ENCODE measurements around the gene SLC12A9.

SLC12A9 gene

DNA sequence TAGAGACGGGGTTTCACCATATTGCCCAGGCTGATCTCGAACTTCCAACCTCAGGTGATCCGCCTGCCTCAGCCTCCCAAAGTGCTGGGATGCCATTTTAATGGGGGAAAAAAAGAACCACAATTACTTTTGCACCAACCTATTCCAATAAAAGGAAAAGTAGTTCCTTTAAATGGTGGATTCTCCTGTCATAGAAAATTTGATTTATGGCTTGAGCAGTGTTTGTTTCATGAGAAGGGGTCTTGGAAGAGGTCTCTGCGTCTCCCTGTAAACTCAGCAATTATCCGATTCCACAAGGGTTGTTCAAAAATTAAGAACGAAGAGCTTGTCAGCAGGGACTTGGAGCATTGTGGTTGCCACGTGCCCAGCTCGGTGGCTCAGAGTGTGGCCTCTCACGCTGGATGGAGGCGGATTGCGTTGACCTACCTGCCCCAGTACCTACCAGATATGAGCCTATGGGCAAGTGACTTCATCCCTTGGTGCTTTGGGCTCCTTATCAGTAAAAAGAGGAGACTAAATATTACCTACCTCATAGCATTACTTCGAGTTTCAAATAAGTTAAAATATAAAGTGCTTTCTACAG is 11.8 kb downstream of the SLC12A9 start:
- DNase-seq, result no peak

- no peak for DNase-seq
Observed at GRCh38 chr7:100865372-100865911, 12.9 kb downstream of the SLC12A9 start.

DNA sequence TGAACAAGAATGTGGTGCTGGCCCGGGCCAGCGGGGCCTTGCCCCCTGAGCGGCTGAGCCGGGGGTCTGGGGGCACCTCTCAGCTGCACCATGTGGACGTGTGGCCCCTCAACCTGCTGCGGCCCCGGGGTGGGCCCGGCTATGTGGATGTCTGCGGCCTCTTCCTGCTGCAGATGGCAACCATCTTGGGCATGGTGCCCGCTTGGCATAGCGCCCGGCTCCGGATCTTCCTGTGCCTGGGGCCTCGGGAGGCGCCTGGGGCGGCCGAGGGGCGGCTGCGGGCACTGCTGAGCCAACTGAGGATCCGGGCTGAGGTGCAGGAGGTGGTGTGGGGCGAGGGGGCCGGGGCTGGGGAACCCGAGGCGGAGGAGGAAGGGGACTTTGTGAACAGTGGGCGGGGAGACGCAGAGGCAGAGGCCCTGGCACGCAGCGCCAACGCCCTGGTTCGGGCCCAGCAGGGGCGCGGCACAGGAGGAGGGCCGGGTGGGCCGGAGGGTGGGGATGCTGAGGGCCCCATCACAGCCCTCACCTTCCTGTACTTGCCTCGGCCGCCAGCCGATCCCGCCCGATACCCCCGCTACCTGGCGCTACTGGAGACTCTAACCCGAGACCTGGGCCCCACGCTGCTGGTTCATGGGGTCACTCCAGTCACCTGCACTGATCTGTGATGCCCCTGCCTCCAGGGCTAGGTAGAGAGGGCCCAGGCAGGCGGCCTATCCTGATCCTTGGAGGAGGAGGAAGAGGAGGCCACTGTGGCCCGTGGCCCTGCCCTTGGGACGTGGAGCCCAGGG is 13.6 kb downstream of the SLC12A9 start:
- DNase-seq, result no peak

GRCh38 chr7:100866729-100867039 is 14.2 kb downstream of the SLC12A9 start:
- DNase-seq, result no peak

DNA sequence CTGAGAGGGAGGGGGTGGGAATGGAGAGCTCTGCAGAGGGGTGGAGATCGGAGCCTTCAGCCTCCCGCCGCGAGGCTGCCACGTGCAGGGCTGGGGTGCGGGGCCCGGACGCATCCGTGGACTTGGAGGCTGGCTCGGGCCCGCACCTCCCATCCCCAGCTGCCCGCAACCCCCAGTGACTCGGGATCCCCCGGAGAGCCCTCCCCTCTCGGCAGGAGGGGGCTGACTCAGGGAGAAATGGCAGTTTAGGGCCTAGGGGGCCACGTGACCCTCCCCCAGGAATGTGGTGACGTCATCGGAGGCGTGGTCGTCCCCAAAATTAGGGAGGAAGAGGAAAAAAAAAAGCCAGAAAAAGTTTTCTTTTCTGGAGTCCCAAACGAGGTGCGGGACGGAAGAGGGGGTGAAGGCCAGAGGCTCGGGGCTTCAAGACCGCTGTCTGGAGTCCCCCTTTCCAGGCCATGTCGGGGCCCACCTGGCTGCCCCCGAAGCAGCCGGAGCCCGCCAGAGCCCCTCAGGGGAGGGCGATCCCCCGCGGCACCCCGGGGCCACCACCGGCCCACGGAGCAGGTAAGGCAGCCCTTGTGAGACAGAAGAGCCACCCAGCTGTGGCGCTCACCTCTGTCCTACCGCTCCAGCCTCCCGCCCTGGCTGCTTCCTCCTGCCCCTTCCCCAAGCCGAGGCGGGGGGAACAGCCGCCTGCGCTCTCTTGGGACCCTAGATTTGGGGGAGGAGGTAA is 14.7 kb downstream of the SLC12A9 start, which contains the start of gene TRIP6:
Gene TRIP6, plus strand, starts transcription at position 348 of the 736 bp plus-strand sequence. Its CDS starts 111 bp downstream, at position 459.
- peak; percentile 18 to 42 for DNase-seq

GRCh38 chr7:100867776-100868485 is 15.4 kb downstream of the SLC12A9 start:
- no peak for DNase-seq

DNA sequence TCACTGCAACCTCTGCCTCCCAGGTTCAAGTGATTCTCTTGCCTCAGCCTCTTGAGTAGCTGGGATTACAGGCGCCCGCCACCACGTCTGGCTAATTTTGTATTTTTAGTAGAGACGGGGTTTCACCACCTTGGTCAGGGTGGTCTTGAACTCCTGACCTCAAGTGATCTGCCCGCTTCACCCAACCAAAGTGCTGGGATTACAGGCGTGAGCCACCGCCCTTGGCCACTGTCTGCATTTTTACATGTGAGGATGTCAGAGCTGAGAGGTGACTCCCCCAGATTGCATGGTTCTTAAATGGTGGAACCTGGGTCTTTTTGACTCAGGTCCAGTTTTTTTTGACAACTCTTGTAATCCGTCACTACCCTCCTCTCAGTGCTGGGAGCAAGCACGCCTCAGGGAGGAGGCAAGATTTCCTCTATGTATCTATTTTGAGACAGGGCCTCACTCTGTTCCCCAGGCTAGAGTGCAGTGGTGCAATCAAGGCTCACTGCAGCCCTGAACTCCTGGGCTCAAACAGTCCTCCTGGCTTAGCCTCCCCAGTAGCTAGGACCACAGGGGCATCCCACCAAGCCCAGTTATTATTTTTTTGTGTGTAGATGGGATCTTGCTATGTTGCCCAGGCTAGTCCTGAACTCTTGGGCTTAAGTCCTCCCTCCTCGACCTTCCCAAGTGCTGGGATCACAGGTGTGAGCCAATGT is 21.2 kb downstream of the SLC12A9 start:
- no peak for DNase-seq

DNA sequence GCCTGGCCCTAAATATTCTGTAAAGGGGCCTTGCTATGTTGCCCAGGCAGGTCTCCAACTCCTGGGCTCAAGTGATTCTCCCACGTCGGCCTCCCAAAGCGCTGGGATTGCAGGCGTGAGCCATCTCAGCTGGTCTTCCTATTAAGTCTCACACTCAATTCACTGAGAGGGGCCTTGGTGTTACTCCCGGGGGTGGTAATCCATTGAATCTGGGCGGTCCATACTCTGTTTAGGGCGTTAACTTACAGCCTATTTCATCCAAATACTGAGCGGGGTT is 21.7 kb downstream of the SLC12A9 start:
- no peak for DNase-seq

DNA sequence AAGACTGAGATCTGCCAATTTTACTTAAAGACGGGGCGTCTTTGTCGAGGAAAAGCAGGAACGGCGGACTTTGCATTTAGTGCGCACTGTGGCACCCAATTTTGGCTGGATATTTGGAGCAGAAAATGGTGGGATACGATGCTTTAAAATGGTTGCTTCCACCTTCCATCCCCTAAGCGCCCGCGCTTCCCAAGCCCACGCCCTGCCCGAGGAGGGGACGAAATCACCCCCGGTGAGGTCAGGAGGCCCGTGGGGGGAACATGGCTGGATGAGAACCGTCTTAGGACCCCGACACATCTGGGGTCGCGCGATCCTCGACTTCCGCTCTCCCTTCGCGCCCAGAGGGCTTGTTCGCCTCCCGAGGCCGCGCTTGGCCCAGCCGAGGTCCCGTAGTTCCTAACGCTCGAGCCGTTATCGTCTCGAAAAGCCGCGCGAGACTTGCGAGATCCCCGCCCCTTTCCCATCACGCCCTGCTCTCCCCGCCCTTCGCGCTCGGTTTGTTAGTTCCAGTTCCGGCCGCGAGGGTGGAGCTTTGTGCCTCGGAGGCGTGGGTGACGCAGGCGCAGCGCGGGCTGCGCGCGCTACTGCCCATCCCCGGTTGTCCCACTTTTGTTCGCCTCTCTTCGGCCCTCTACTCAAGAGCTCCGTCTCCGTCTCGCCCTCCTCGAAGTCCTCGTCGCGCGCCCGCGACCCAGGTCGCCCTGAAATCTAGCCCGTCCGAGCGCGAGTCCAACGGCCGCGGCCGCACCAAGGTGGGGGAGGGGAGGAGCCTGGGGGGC is 22.3 kb downstream of the SLC12A9 start, which contains the start of gene SRRT:
Gene SRRT, plus strand, starts transcription at position 527 of the 779 bp plus-strand sequence. CDS start 488 bp downstream, outside the sequence.
- DNase-seq, result peak; percentile 94 to 96

DNA sequence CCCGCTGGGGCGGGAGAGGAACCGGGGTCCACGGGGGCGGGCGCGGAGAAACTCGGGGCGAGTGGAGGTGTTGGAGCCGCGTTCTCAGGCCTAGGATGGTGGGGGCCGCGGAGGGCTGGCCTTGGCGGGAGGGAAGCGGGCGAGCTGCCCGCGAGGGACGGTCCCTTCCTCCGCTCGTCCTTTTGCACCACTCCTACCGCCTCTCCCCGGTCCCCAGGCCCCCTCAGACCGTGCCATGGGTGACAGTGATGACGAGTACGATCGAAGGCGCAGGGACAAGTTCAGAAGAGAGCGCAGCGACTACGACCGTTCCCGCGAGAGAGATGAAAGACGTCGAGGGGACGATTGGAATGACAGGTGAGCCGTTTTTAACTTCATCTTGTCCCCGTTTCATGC is 22.8 kb downstream of the SLC12A9 start:
- peak in 1 of 2 experiments; percentile 17 for DNase-seq

GRCh38 chr7:100878013-100878412 is 25.5 kb downstream of the SLC12A9 start:
- DNase-seq, result no peak

GRCh38 chr7:100878685-100879084 is 26.2 kb downstream of the SLC12A9 start:
- no peak for DNase-seq

DNA sequence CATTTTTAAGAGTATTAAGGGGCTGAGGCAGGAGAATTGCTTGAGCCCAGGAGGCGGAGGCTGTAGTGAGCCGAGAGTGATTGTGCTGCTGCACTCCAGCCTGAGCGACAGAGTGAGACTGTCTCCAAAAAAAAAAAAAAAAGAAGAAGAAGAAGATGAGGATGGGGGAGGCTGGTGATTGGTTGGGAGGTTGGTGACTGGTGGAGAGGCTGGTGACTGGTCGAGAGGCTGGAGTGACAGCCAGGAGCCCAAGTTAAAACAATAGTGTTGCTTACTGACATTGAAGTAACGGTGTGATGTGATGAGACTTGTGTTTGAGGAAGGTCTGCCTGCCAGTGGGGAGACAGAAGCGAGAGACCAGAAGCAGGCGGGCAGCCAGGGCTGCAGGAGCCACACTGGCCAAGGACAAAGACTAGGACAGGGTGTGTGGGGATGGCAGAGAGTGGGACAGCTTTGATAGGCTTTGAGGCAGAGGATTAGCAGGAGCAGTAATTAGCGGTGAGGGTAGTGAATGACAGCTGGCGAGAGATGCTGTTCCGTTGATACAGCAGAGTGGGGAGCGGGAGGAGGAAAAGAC is 27.3 kb downstream of the SLC12A9 start:
- DNase-seq, result no peak

- DNase-seq, result no peak
Observed at GRCh38 chr7:100880645-100881044, 28.1 kb downstream of the SLC12A9 start.

GRCh38 chr7:100881136-100881535 is 28.6 kb downstream of the SLC12A9 start:
- no peak for DNase-seq

DNA sequence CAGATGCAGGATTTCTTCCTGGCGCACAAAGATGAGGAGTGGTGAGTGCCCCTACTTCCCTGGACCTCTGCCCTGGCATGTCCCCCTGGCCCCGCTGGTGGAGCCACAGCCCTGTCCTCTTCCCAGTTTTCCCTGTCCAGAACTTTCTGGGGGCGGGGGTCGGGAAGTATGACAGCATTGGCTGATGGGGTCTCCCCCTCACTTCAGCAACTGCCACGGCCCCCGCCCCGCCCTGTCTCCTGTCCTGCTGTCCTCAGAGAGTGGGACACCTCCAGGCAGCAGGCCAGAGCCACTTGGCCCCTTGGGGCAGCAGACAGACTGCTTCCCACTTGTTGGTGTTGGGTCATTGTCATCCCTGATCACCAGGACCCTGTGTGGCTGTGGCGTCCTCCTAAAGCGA is 29.7 kb downstream of the SLC12A9 start:
- no peak for DNase-seq

DNA sequence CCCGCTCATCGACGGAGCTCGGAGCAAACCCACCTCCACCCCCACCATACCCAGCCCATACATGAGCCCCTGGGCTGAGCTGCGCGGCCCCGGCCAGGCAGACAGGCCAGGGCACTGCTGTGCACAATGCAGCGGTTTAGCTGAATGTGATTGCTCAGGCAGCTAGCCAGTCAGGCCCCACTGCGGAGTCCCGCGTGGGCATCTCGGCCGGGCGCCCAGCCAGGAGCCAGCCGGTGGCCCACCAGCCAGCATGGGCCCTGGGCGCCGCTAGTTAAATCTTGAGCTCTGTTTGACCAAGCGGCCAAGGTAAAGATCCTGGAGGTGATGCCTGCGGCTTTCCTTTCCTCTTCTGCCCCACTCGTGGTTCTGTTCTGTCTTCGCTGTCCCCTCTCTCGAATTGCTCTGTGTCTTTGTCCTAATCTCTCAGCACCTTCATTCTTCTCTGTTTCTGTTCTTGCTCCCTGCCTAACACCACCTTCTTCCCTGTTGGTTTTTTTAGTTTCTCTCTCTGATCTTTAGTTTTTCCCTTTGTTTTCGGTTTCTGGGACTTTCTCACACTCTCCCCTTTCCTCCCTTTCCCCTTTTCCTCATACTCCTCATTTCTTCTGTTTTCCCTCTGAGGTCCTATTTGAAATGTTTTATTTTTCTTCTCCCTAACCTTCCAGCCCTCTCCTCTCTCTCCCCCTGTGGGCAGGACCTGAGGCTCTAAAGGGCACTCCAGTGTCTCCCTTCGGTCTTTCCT is 30.4 kb downstream of the SLC12A9 start:
- DNase-seq, result no peak

- no peak for DNase-seq
Observed at GRCh38 chr7:100884736-100885439, 32.4 kb downstream of the SLC12A9 start.

GRCh38 chr7:100885440-100886141 is 33.1 kb downstream of the SLC12A9 start:
- no peak for DNase-seq

All from Kasumi-1 (cell line).